ENCODE data around the gene PPP1CB. TPM values are rescaled to one million over a fixed set of nuclear protein-coding genes. Genes with fewer than 3 reads are reported as not detected.
A peak's percentile ranks its signal among the peaks of the same experiment; 100 is the strongest.

PPP1CB gene
- total and polyA plus RNA-seq, 12 donors = 46.7 to 272 (median 190) TPM

GRCh38 chr2:28705751-28706440, 45.7 kb upstream of the PPP1CB start:
- Histone ChIP-seq H3K27ac (no peak overlapping the region), H3K27me3 (no peaks in the 10 kb centered on the region), H3K36me3 (replicated peaks in 1 of 2) (no peaks in the 10 kb centered on the region), H3K4me3 (no peak overlapping the region), H3K4me1 (replicated peaks in 1 of 2) (peaks cover 0 to 6% of the 10 kb centered on the region in 2 donors), H3K9me3 (replicated peaks in 1 of 3) (no peaks in the 10 kb centered on the region)
- TF ChIP-seq CTCF (IDR thresholded peaks at IDR 0.05) (no peak), POLR2A (IDR thresholded peaks at IDR 0.05) (no peak)
- intact Hi-C loops (cut with DNase I) = no loop called here
- no peak for DNase-seq
- WGBS, 4 donors = 82 to 92% (median 90%) methylated on average over 4 of the region's 4 CpGs

DNA sequence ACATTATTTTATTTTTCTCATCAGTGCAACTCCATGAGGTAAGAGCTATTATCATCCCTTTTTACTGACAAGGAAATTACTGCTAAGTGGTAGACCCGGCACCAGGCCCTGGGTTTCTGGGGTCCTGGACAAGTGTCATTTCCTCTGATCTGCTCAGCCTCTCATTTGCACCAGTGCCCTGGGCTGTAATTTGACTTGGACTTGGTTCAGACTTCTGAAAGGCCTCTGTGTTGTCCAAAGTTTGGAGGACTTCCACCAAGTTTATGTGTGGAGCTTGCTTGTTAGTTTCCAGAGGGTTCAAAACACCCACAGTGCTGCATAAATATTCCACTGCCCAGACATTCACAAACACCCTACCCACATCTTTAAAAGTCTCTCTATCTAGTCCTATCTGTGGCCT, 44.0 kb upstream of the PPP1CB start:
- 50 to 79% (median 71%) methylated on average over 1 of the region's 1 CpG for WGBS, 4 donors

GRCh38 chr2:28709101-28709500, 42.5 kb upstream of the PPP1CB start:
- H3K4me3 ChIP-seq = no peak overlapping the region
- H3K27ac ChIP-seq = no peak overlapping the region
- WGBS, 4 donors = 85 to 93% (median 90%) methylated on average over 8 of the region's 8 CpGs
- intact Hi-C loops (cut with DNase I) = no loop called here
- H3K27me3 ChIP-seq = no peaks in the 10 kb centered on the region
- no peaks in the 10 kb centered on the region for H3K9me3 ChIP-seq (replicated peaks in 1 of 3)
- DNase-seq = peak in 1 of 7 donors; percentile 17
- no peaks in the 10 kb centered on the region for H3K4me1 ChIP-seq (replicated peaks in 1 of 2)
- H3K36me3 ChIP-seq (replicated peaks in 1 of 2) = no peaks in the 10 kb centered on the region
- TF ChIP-seq POLR2A (IDR thresholded peaks at IDR 0.05) (no peak), CTCF (IDR thresholded peaks at IDR 0.05) (no peak)

More for the DNA sequence above, 44.0 kb upstream of the PPP1CB start:
- TF ChIP-seq CTCF (IDR thresholded peaks at IDR 0.05) (no peak), POLR2A (IDR thresholded peaks at IDR 0.05) (no peak)
- no peak overlapping the region for H3K4me3 ChIP-seq
- no peaks in the 10 kb centered on the region for H3K9me3 ChIP-seq (replicated peaks in 1 of 3)
- peaks cover 0 to 2% of the 10 kb centered on the region in 2 donors for H3K4me1 ChIP-seq (replicated peaks in 1 of 2)
- no peaks in the 10 kb centered on the region for H3K36me3 ChIP-seq (replicated peaks in 1 of 2)
- H3K27me3 ChIP-seq = no peaks in the 10 kb centered on the region
- intact Hi-C loops (cut with DNase I) = no loop called here
- no peak for DNase-seq
- no peak overlapping the region for H3K27ac ChIP-seq

- Histone ChIP-seq H3K36me3 (replicated peaks in 1 of 2) (no peaks in the 10 kb centered on the region), H3K27ac (no peak overlapping the region), H3K4me1 (replicated peaks in 1 of 2) (no peaks in the 10 kb centered on the region), H3K4me3 (no peak overlapping the region), H3K9me3 (replicated peaks in 1 of 3) (no peaks in the 10 kb centered on the region), H3K27me3 (no peaks in the 10 kb centered on the region)
- TF ChIP-seq CTCF (IDR thresholded peaks at IDR 0.05) = no peak
- no peak for TF ChIP-seq POLR2A (IDR thresholded peaks at IDR 0.05)
- intact Hi-C loops (cut with DNase I) = no loop called here
- no peak for DNase-seq
- WGBS, 4 donors = 87 to 97% (median 96%) methylated on average over 4 of the region's 4 CpGs
These were observed 41.1 kb upstream of the PPP1CB start for GRCh38 chr2:28710545-28710944.

Data from adrenal gland (tissue), 12 donors.